Upper lobe of right lung (tissue), 1 donor: ENCODE data around the gene KDM2A. TPM values are rescaled to one million over a fixed set of nuclear protein-coding genes. Genes with fewer than 3 reads are reported as not detected.

Source experiments
- ATAC-seq: fragments of 200-7000 bp; cut with Tn5 transposase; one replicate; pipeline ENCODE4 v1.9.1; 2020; ENCODE audit warnings: mild to moderate bottlenecking, moderate library complexity
- DNase-seq: peaks from one replicate; pipeline ENCODE4 v3.0.0-alpha.2; 2020
- H3K27ac ChIP-seq: fragments of 200-600 bp; one replicate; pipeline ENCODE4 v1.8.0; 2022
- H3K27me3 ChIP-seq: fragments of 200-600 bp; one replicate; pipeline ENCODE4 v1.8.0; 2022; ENCODE audit warnings: mild to moderate bottlenecking
- H3K36me3 ChIP-seq: fragments of 200-600 bp; one replicate; pipeline ENCODE4 v1.8.0; 2022
- H3K4me1 ChIP-seq: fragments of 200-600 bp; one replicate; pipeline ENCODE4 v1.8.0; 2022
- H3K4me3 ChIP-seq: fragments of 200-600 bp; one replicate; pipeline ENCODE4 v1.8.0; 2022; ENCODE audit warnings: mild to moderate bottlenecking
- H3K9me3 ChIP-seq: fragments of 200-600 bp; one replicate; pipeline ENCODE4 v1.8.0; 2022
- intact Hi-C: fragments of 100-400 bp; cut with DNase I; formaldehyde crosslinking; loops from one replicate; pipeline ENCODE4 v1.11.0; 2022
- total RNA-seq: library from RNA; stranded (reverse); fragmentation: NEBNext Ultra II Directional; extraction: Animal tissue kit (Norgen Biotek cat#: 25700); gene quantifications from one replicate; pipeline ENCODE4 v1.2.1, GENCODE V29; 2021
- TF ChIP-seq, protein P1 (sequence below): fragments of 200-600 bp; IDR thresholded peaks from one replicate; pipeline ENCODE4 v1.8.0; 2022; ENCODE audit warnings: antibody characterized with exemption
- donor health status: DM: no; HTN: yes; CAD: no; lungs with severe emphysema.

The KDM2A gene
- total RNA-seq, 1 donor from 2014 or later, result 79.5 TPM

GRCh38 chr11:67283481-67283963 lies 164.5 kb downstream of the KDM2A start:
- H3K36me3 ChIP-seq, result peaks cover 80% of the 10 kb centered on the region
- H3K27ac ChIP-seq, result peak overlapping the region; percentile 96
- ATAC-seq (peak; percentile 52), DNase-seq (peak; percentile 69)
- H3K4me3 ChIP-seq, result no peak overlapping the region
- TF ChIP-seq, protein P1, sequence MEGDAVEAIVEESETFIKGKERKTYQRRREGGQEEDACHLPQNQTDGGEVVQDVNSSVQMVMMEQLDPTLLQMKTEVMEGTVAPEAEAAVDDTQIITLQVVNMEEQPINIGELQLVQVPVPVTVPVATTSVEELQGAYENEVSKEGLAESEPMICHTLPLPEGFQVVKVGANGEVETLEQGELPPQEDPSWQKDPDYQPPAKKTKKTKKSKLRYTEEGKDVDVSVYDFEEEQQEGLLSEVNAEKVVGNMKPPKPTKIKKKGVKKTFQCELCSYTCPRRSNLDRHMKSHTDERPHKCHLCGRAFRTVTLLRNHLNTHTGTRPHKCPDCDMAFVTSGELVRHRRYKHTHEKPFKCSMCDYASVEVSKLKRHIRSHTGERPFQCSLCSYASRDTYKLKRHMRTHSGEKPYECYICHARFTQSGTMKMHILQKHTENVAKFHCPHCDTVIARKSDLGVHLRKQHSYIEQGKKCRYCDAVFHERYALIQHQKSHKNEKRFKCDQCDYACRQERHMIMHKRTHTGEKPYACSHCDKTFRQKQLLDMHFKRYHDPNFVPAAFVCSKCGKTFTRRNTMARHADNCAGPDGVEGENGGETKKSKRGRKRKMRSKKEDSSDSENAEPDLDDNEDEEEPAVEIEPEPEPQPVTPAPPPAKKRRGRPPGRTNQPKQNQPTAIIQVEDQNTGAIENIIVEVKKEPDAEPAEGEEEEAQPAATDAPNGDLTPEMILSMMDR, result no peak
- H3K9me3 ChIP-seq, result no peaks in the 10 kb centered on the region
- H3K27me3 ChIP-seq, result no peaks in the 10 kb centered on the region
- intact Hi-C loops, result no loop called here
- H3K4me1 ChIP-seq, result peaks cover 55% of the 10 kb centered on the region

DNA sequence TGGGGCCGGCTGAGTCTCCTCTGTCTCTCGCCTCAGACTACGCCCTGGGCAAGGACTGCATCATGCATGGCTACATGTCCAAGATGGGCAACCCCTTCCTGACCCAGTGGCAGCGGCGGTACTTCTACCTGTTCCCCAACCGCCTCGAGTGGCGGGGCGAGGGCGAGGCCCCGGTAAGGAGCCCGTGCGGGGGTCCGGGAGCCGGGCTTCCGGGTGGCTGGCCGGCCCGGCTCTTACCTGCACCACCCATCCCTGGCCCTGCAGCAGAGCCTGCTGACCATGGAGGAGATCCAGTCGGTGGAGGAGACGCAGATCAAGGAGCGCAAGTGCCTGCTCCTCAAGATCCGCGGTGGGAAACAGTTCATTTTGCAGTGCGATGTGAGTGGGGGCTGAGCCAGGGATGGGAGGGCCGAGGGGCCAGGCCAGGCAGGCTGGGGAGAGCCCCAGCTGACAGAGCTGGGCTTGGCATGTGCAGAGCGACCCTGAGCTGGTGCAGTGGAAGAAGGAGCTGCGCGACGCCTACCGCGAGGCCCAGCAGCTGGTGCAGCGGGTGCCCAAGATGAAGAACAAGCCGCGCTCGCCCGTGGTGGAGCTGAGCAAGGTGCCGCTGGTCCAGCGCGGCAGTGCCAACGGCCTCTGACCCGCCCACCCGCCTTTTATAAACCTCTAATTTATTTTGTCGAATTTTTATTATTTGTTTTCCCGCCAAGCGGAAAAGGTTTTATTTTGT lies 165.9 kb downstream of the KDM2A start:
- Histone ChIP-seq H3K36me3 (peaks cover 66% of the 10 kb centered on the region), H3K9me3 (no peaks in the 10 kb centered on the region), H3K4me3 (no peak overlapping the region), H3K27ac (peak overlapping the region; percentile 96), H3K27me3 (no peaks in the 10 kb centered on the region), H3K4me1 (peaks cover 43% of the 10 kb centered on the region)
- TF ChIP-seq, protein P1, result no peak
- ATAC-seq (no peak), DNase-seq (peak; percentile 62)
- intact Hi-C loops, result no loop called here

- H3K27me3 ChIP-seq, result no peaks in the 10 kb centered on the region
- H3K4me3 ChIP-seq, result no peak overlapping the region
- peak overlapping the region; percentile 96 for H3K27ac ChIP-seq
- H3K36me3 ChIP-seq, result peaks cover 64% of the 10 kb centered on the region
- no peaks in the 10 kb centered on the region for H3K9me3 ChIP-seq
- ATAC-seq (no peak), DNase-seq (no peak)
- TF ChIP-seq, protein P1, result no peak
- intact Hi-C loops, result no loop called here
- H3K4me1 ChIP-seq, result peaks cover 49% of the 10 kb centered on the region
Observed at GRCh38 chr11:67285541-67286498, 166.8 kb downstream of the KDM2A start.

GRCh38 chr11:67286621-67287333 lies 167.7 kb downstream of the KDM2A start:
- ATAC-seq (peak; percentile 2), DNase-seq (no peak)
- peaks cover 53% of the 10 kb centered on the region for H3K4me1 ChIP-seq
- peaks cover 59% of the 10 kb centered on the region for H3K36me3 ChIP-seq
- no peaks in the 10 kb centered on the region for H3K9me3 ChIP-seq
- H3K27ac ChIP-seq, result peak overlapping the region; percentile 96
- intact Hi-C loops, result no loop called here
- H3K27me3 ChIP-seq, result no peaks in the 10 kb centered on the region
- no peak overlapping the region for H3K4me3 ChIP-seq
- TF ChIP-seq, protein P1, result no peak
